ENCODE measurements around the gene MLXIP. TPM values are rescaled to one million over a fixed set of nuclear protein-coding genes. Genes with fewer than 3 reads are reported as not detected.

The MLXIP gene
- polyA plus RNA-seq, 1 donor from 2014 or later, result 9.2 TPM

DNA sequence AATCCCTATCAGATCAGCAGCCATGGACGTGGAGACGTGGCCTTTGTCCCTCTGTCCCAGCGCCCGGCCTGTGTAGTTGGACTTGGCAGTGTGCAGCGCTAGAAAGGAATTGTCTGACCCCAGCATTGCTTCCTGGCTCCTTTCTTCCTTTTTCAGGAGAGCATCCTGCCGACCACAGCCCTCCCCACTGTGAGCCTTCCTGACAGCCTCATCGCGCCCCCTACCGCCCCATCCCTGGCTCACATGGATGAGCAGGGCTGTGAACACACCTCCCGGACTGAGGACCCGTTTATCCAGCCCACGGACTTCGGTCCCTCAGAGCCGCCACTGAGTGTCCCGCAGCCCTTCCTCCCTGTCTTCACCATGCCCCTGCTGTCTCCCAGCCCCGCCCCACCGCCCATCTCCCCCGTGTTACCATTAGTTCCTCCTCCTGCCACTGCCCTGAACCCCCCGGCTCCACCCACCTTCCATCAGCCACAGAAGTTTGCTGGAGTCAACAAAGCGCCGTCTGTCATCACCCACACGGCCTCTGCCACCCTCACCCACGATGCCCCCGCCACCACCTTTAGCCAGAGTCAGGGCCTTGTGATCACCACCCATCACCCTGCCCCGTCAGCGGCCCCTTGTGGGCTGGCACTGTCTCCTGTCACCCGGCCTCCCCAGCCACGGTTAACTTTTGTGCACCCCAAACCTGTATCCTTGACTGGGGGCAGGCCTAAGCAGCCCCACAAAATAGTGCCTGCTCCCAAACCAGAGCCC lies 54.8 kb downstream of the MLXIP start:
- no peak for TF ChIP-seq EP300 (conservative IDR thresholded peaks at IDR 0.05; ENCODE audit: poor library complexity, severe bottlenecking)
- no peak for TF ChIP-seq MXI1 (conservative IDR thresholded peaks at IDR 0.05; ENCODE audit: poor library complexity, severe bottlenecking)
- no peak for TF ChIP-seq POLR2AphosphoS5 (IDR thresholded peaks at IDR 0.05)
- no peak for TF ChIP-seq CTCF (IDR thresholded peaks at IDR 0.05; ENCODE audit: poor library complexity, severe bottlenecking)
- TF ChIP-seq RAD21 (conservative IDR thresholded peaks at IDR 0.05), result no peak
- TF ChIP-seq SMC3 (conservative IDR thresholded peaks at IDR 0.05; ENCODE audit: poor library complexity), result no peak
- no peak for TF ChIP-seq TAF1 (IDR thresholded peaks at IDR 0.05; ENCODE audit: low read depth)
- TF ChIP-seq REST (IDR thresholded peaks at IDR 0.05; ENCODE audit: borderline replicate concordance), result no peak
- no peak for TF ChIP-seq EZH2 (IDR thresholded peaks at IDR 0.05; ENCODE audit: borderline replicate concordance, insufficient read depth, low read length, poor library complexity, severe bottlenecking)
- no peaks in the 10 kb centered on the region for H3F3A ChIP-seq (ENCODE audit: insufficient read depth, low read length, poor library complexity, severe bottlenecking)
- H2AFZ ChIP-seq (ENCODE audit: low read depth, low read length), result no peak overlapping the region
- no peak overlapping the region for H3K4me3 ChIP-seq (ENCODE audit: low read length)
- H3K4me2 ChIP-seq (ENCODE audit: low read length), result no peak overlapping the region
- H4K20me1 ChIP-seq (ENCODE audit: insufficient read depth), result no peaks in the 10 kb centered on the region
- H3K79me2 ChIP-seq (replicated peaks; ENCODE audit: insufficient read depth, low read length), result no peaks in the 10 kb centered on the region
- H3K27me3 ChIP-seq (ENCODE audit: insufficient read depth, low read depth, low read length), result no peaks in the 10 kb centered on the region
- H3K27ac ChIP-seq (ENCODE audit: low read length), result no peak overlapping the region
- no peaks in the 10 kb centered on the region for H3K9me3 ChIP-seq (ENCODE audit: low read length)
- H3K36me3 ChIP-seq (ENCODE audit: insufficient read depth, low read length), result no peaks in the 10 kb centered on the region
- no peak overlapping the region for H3K9ac ChIP-seq (ENCODE audit: low read length)
- no peaks in the 10 kb centered on the region for H3K9me2 ChIP-seq (ENCODE audit: insufficient read depth, low read length)

DNA sequence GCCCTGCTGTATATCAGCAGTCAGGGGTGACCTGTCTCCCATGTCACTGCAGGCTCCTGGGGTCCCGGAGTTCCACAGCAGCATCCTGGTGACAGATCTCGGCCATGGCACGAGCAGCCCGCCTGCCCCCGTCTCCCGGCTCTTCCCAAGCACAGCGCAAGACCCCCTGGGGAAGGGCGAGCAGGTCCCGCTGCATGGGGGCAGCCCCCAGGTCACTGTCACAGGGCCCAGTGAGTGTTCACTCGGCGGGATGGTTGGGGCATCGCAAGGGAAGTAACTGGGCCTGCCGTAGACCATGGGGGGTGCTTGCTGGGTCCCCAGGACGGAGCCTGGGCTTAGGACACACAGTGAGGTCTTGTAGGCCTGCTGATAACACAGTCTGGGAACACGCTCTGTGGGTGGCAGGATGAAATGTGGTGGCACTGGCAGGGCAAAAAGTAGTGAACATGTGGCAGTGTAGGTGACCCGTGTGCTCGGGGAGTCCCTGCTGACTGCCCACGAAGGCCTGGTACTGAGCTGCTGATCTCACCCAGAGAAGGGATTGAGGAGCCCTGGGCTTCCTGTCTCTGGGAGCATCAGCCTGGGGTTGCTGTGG lies 57.0 kb downstream of the MLXIP start:
- Histone ChIP-seq H4K20me1 (ENCODE audit: insufficient read depth) (no peaks in the 10 kb centered on the region), H3K36me3 (ENCODE audit: insufficient read depth, low read length) (no peaks in the 10 kb centered on the region), H3K9ac (ENCODE audit: low read length) (no peak overlapping the region), H3K79me2 (replicated peaks; ENCODE audit: insufficient read depth, low read length) (no peaks in the 10 kb centered on the region), H3K4me2 (ENCODE audit: low read length) (no peak overlapping the region), H3K9me3 (ENCODE audit: low read length) (no peaks in the 10 kb centered on the region), H3K9me2 (ENCODE audit: insufficient read depth, low read length) (no peaks in the 10 kb centered on the region), H3K4me3 (ENCODE audit: low read length) (no peak overlapping the region), H3K27me3 (ENCODE audit: insufficient read depth, low read depth, low read length) (no peaks in the 10 kb centered on the region), H3F3A (ENCODE audit: insufficient read depth, low read length, poor library complexity, severe bottlenecking) (no peaks in the 10 kb centered on the region), H3K27ac (ENCODE audit: low read length) (no peak overlapping the region), H2AFZ (ENCODE audit: low read depth, low read length) (no peak overlapping the region)
- TF ChIP-seq EP300 (conservative IDR thresholded peaks at IDR 0.05; ENCODE audit: poor library complexity, severe bottlenecking) (no peak), EZH2 (IDR thresholded peaks at IDR 0.05; ENCODE audit: borderline replicate concordance, insufficient read depth, low read length, poor library complexity, severe bottlenecking) (no peak)

All from neural cell (in vitro differentiated cells).